Natural killer cell (primary cell): ENCODE data around the gene MEIS2. TPM values are rescaled to one million over a fixed set of nuclear protein-coding genes. Genes with fewer than 3 reads are reported as not detected.

Experiments
- ATAC-seq, 3 donors: fragments of 150-1000 bp in 2 of 3; fragments of 200-7000 bp in 1 of 3; cut with Tn5 transposase; 1 replicate in 1 of 3; 2 replicates in 2 of 3; pipeline ENCODE4 v1.10.0; 2021; ENCODE audit warnings: mild to moderate bottlenecking in 2 of 3, moderate library complexity in 2 of 3
- DNase-seq, 2 donors: peaks; one replicate each; pipeline versions ENCODE4 v3.0.0 to v3.0.0-alpha.2; 2013 to 2021; ENCODE audit warnings: mixed read lengths in 1 of 2
- H3K27ac ChIP-seq: one replicate; pipeline ENCODE4 v1.5.1; 2013; ENCODE audit warnings: mild to moderate bottlenecking, low read length
- H3K27me3 ChIP-seq: one replicate; pipeline ENCODE4 v1.6.1; 2013; ENCODE audit warnings: low read length; ENCODE audit not compliant: control insufficient read depth, insufficient read depth
- H3K36me3 ChIP-seq: one replicate; pipeline ENCODE4 v1.6.1; 2013; ENCODE audit warnings: low read length; ENCODE audit not compliant: control insufficient read depth, insufficient read depth
- H3K4me1 ChIP-seq: one replicate; pipeline ENCODE4 v1.6.1; 2013; ENCODE audit warnings: low read length; ENCODE audit not compliant: control insufficient read depth, insufficient read depth
- H3K4me3 ChIP-seq: one replicate; pipeline ENCODE4 v1.5.1; 2013; ENCODE audit warnings: low read length
- H3K9me3 ChIP-seq: one replicate; pipeline ENCODE4 v1.6.1; 2013; ENCODE audit warnings: low read length; ENCODE audit not compliant: control insufficient read depth, insufficient read depth
- H3K27ac Mint-ChIP-seq, 2 donors: one replicate each; pipeline ENCODE4 v1.8.0; 2022; ENCODE audit warnings: mild to moderate bottlenecking in 2 of 2, mixed read lengths in 2 of 2, moderate library complexity in 1 of 2
- H3K27me3 Mint-ChIP-seq, 2 donors: one replicate each; pipeline ENCODE4 v1.8.0; 2022; ENCODE audit warnings: low read depth in 2 of 2, mixed read lengths in 2 of 2
- H3K36me3 Mint-ChIP-seq: one replicate; pipeline ENCODE4 v1.8.0; 2022; ENCODE audit warnings: mixed read lengths
- H3K4me1 Mint-ChIP-seq, 2 donors: one replicate each; pipeline ENCODE4 v1.8.0; 2022; ENCODE audit warnings: mixed read lengths in 2 of 2
- H3K4me3 Mint-ChIP-seq: one replicate; pipeline ENCODE4 v1.8.0; 2022; ENCODE audit warnings: mild to moderate bottlenecking, moderate library complexity, mixed read lengths
- H3K9me3 Mint-ChIP-seq, 2 donors: one replicate each; pipeline ENCODE4 v1.8.0; 2022; ENCODE audit warnings: mixed read lengths in 2 of 2
- WGBS: methylation state at CpG from one replicate; pipeline ENCODE4 v1.1.7; 2013; ENCODE audit warnings: missing lambda C conversion rate; ENCODE audit not compliant: insufficient coverage; 5-methylcytosine and 5-hydroxymethylcytosine counted together
- intact Hi-C: fragments of 100-400 bp; cut with micrococcal nuclease; formaldehyde crosslinking; loops from one replicate; pipeline ENCODE4 v1.14.2; 2022
- total RNA-seq, 4 donors: library from RNA; stranded (reverse); fragments of 120-200 nt in 1 of 4; gene quantifications; one replicate each; pipeline versions ENCODE4 v1.2.3 to v1.2.4, GENCODE V29; 2013 to 2022
- TF ChIP-seq, protein P1 (sequence below): fragments of 200-600 bp; IDR thresholded peaks from one replicate; pipeline ENCODE4 v1.8.0; 2022; ENCODE audit warnings: antibody characterized with exemption

MEIS2 gene
- total RNA-seq, 3 donors from 2014 or later (not counting 1 experiment from before 2014, with no cell fraction given) = 0.35 TPM; not detected in 2

DNA sequence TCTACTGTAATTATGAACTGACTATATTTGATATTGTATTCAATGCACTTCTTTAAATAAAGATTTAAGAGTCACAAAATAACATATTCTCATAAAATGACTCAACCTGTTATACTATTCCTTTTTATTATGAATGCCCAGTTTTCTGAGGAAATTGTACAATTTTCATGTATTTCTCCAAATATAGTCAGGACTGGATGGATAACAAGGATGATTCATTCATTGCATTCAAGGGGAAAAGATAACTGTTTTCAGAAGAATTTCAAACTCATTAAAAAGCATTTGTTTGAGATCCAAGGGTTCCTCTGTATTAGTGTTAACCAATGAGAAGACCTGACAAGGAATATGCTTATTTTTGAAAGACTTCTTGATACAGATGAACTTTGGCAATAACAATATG is 163.7 kb downstream of the MEIS2 start:
- peaks cover 11 to 13% of the 10 kb centered on the region in 2 donors for H3K9me3 Mint-ChIP-seq
- H3K4me3 Mint-ChIP-seq = no peak overlapping the region
- Histone ChIP-seq H3K4me3 (no peak overlapping the region), H3K27me3 (no peaks in the 10 kb centered on the region), H3K27ac (no peak overlapping the region), H3K9me3 (no peaks in the 10 kb centered on the region), H3K4me1 (no peaks in the 10 kb centered on the region), H3K36me3 (no peaks in the 10 kb centered on the region)
- TF ChIP-seq, protein P1, sequence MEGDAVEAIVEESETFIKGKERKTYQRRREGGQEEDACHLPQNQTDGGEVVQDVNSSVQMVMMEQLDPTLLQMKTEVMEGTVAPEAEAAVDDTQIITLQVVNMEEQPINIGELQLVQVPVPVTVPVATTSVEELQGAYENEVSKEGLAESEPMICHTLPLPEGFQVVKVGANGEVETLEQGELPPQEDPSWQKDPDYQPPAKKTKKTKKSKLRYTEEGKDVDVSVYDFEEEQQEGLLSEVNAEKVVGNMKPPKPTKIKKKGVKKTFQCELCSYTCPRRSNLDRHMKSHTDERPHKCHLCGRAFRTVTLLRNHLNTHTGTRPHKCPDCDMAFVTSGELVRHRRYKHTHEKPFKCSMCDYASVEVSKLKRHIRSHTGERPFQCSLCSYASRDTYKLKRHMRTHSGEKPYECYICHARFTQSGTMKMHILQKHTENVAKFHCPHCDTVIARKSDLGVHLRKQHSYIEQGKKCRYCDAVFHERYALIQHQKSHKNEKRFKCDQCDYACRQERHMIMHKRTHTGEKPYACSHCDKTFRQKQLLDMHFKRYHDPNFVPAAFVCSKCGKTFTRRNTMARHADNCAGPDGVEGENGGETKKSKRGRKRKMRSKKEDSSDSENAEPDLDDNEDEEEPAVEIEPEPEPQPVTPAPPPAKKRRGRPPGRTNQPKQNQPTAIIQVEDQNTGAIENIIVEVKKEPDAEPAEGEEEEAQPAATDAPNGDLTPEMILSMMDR = no peak
- no peak overlapping the region for H3K27ac Mint-ChIP-seq
- ATAC-seq = no peak
- no peaks in the 10 kb centered on the region for H3K4me1 Mint-ChIP-seq
- no peaks in the 10 kb centered on the region for H3K27me3 Mint-ChIP-seq
- no peaks in the 10 kb centered on the region for H3K36me3 Mint-ChIP-seq
- DNase-seq = no peak
- intact Hi-C loops = no loop called here

DNA sequence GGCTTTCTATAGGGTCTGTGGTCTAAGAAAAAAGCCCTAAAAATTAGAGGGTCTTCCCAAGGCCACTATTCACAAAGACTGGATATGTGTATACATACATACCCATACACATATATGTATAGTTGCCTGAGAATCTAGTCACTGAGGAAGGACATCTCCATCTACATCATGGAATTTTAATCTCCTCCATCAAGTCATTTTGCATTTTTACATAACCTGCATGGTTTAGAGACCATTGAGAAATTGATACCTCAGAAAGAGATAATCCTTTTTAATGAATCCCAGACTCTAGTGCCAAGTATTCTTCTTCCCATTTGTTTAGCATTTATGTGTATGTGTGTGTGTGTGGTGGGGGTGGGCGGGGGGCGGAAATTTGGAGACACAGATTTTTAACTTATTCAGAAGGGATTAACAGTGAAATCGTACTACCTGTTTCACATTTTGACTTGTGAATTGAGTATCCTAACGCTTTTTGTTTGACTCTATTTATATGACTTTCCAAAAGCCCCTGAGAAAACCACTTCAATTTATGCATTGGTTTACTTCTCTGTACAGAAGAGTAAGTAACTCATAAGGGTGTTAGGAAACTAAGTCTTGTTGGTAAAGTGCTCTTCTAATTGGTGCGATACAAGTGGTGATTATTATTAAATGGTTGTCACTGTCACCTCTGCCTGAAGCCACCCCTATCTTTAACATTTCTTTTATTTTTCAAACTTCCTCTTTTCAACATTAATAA is 166.9 kb downstream of the MEIS2 start:
- ATAC-seq = no peak
- DNase-seq = no peak
- H3K36me3 ChIP-seq = no peaks in the 10 kb centered on the region
- Mint-ChIP-seq H3K27ac (no peak overlapping the region), H3K9me3 (peaks cover 3 to 6% of the 10 kb centered on the region in 2 donors), H3K4me3 (no peak overlapping the region), H3K4me1 (no peaks in the 10 kb centered on the region), H3K36me3 (no peaks in the 10 kb centered on the region), H3K27me3 (no peaks in the 10 kb centered on the region)
- no peaks in the 10 kb centered on the region for H3K9me3 ChIP-seq
- intact Hi-C loops = no loop called here
- H3K27ac ChIP-seq = no peak overlapping the region
- 96% methylated on average over 3 of the region's 5 CpGs for WGBS
- no peaks in the 10 kb centered on the region for H3K4me1 ChIP-seq
- TF ChIP-seq, protein P1 = no peak
- H3K4me3 ChIP-seq = no peak overlapping the region
- H3K27me3 ChIP-seq = no peaks in the 10 kb centered on the region

DNA sequence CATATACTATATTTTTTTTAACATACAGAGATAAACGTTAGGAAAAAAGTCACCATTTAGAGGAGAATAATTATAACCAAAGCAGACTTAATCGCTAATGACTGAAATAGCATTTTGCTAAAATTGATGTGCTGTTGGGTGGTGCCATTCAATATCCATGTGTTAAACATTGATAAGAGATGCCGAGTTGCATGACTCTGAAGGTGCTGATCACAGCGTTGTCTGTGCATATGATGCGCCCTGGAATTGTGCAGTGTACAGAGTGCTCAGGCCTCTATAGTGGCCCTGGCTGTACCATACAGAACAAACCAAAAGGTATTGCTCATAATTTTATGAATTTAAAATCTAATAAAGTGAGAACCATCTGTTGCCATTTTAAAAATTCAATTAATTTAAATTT is 168.3 kb downstream of the MEIS2 start:
- H3K36me3 Mint-ChIP-seq = no peaks in the 10 kb centered on the region
- no peaks in the 10 kb centered on the region for H3K27me3 Mint-ChIP-seq
- no peak overlapping the region for H3K4me3 ChIP-seq
- peaks cover 3 to 6% of the 10 kb centered on the region in 2 donors for H3K9me3 Mint-ChIP-seq
- no peaks in the 10 kb centered on the region for H3K27me3 ChIP-seq
- H3K4me3 Mint-ChIP-seq = no peak overlapping the region
- H3K9me3 ChIP-seq = no peaks in the 10 kb centered on the region
- intact Hi-C loops = no loop called here
- no peak overlapping the region for H3K27ac Mint-ChIP-seq
- H3K4me1 ChIP-seq = no peaks in the 10 kb centered on the region
- ATAC-seq = no peak
- H3K36me3 ChIP-seq = no peaks in the 10 kb centered on the region
- no peaks in the 10 kb centered on the region for H3K4me1 Mint-ChIP-seq
- WGBS = 97% methylated on average over 5 of the region's 5 CpGs
- TF ChIP-seq, protein P1 = no peak
- H3K27ac ChIP-seq = no peak overlapping the region
- no peak for DNase-seq

DNA sequence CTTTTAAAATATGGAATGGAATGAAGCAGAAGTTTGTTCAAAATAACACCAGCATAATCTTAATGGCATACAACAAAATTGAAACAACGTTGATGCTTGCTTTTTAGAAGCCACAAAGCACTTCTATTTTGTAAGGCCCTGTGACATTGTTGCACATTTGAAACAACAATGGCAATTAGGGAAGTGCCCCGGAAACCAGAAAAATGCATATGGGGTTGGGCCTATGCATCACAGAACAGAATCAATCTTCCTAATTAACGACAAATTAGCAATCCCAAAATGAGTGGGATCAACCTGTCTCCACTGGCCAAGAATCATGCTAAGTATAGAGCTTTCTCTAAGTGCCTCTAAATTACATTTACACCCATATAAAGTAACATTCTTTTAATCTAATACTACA is 168.9 kb downstream of the MEIS2 start:
- H3K4me3 Mint-ChIP-seq = no peak overlapping the region
- intact Hi-C loops = no loop called here
- TF ChIP-seq, protein P1 = no peak
- H3K9me3 Mint-ChIP-seq = peaks cover 3 to 7% of the 10 kb centered on the region in 2 donors
- Histone ChIP-seq H3K4me1 (no peaks in the 10 kb centered on the region), H3K4me3 (no peak overlapping the region), H3K27me3 (no peaks in the 10 kb centered on the region), H3K36me3 (no peaks in the 10 kb centered on the region), H3K9me3 (no peaks in the 10 kb centered on the region), H3K27ac (no peak overlapping the region)
- no peak overlapping the region for H3K27ac Mint-ChIP-seq
- no peaks in the 10 kb centered on the region for H3K27me3 Mint-ChIP-seq
- 67% methylated on average over 3 of the region's 3 CpGs for WGBS
- ATAC-seq (no peak), DNase-seq (no peak)
- no peaks in the 10 kb centered on the region for H3K4me1 Mint-ChIP-seq
- H3K36me3 Mint-ChIP-seq = no peaks in the 10 kb centered on the region
